ENCODE results near the gene TRIP13.

The TRIP13 gene

GRCh38 chr5:957748-958485 lies 65.2 kb downstream of the TRIP13 start:
- no peak for TF ChIP-seq POLR2AphosphoS5 (IDR thresholded peaks at IDR 0.05; ENCODE audit: borderline replicate concordance, low read depth, low read length)
- no peak for DNase-seq (ENCODE audit: low read depth, low spot score)
- Histone ChIP-seq H3K27ac (no peak overlapping the region), H3K4me3 (no peak overlapping the region), H3K9ac (ENCODE audit: insufficient read length) (no peak overlapping the region), H3K36me3 (ENCODE audit: insufficient read depth, low read length) (no peaks in the 10 kb centered on the region), H3K9me3 (ENCODE audit: low read depth, low read length) (no peaks in the 10 kb centered on the region)

- no peak overlapping the region for H3K27ac ChIP-seq
- H3K9me3 ChIP-seq (ENCODE audit: low read depth, low read length): no peaks in the 10 kb centered on the region
- no peak overlapping the region for H3K4me3 ChIP-seq
- H3K9ac ChIP-seq (ENCODE audit: insufficient read length): no peak overlapping the region
- TF ChIP-seq POLR2AphosphoS5 (IDR thresholded peaks at IDR 0.05; ENCODE audit: borderline replicate concordance, low read depth, low read length) (no peak), EZH2 (IDR thresholded peaks at IDR 0.05) (no peak), FOXP2 (optimal IDR thresholded peaks at IDR 0.05; ENCODE audit: control extremely low read depth, extremely low read length, insufficient read depth) (no peak)
- no peaks in the 10 kb centered on the region for H3K36me3 ChIP-seq (ENCODE audit: insufficient read depth, low read length)
- no peak for DNase-seq (ENCODE audit: low read depth, low spot score)
These were observed 66.3 kb downstream of the TRIP13 start for GRCh38 chr5:958701-959571.

GRCh38 chr5:959581-960531 lies 67.2 kb downstream of the TRIP13 start:
- no peak overlapping the region for H3K4me3 ChIP-seq
- H3K36me3 ChIP-seq (ENCODE audit: insufficient read depth, low read length): no peaks in the 10 kb centered on the region
- no peak for TF ChIP-seq FOXP2 (optimal IDR thresholded peaks at IDR 0.05; ENCODE audit: control extremely low read depth, extremely low read length, insufficient read depth)
- no peaks in the 10 kb centered on the region for H3K9me3 ChIP-seq (ENCODE audit: low read depth, low read length)
- no peak overlapping the region for H3K27ac ChIP-seq
- no peak for DNase-seq (ENCODE audit: low read depth, low spot score)
- H3K9ac ChIP-seq (ENCODE audit: insufficient read length): no peak overlapping the region

- TF ChIP-seq EZH2 (IDR thresholded peaks at IDR 0.05): no peak
- TF ChIP-seq POLR2AphosphoS5 (IDR thresholded peaks at IDR 0.05; ENCODE audit: borderline replicate concordance, low read depth, low read length): no peak
- no peak for TF ChIP-seq FOXP2 (optimal IDR thresholded peaks at IDR 0.05; ENCODE audit: control extremely low read depth, extremely low read length, insufficient read depth)
- Histone ChIP-seq H3K9ac (ENCODE audit: insufficient read length) (no peak overlapping the region), H3K36me3 (ENCODE audit: insufficient read depth, low read length) (no peaks in the 10 kb centered on the region), H3K27ac (no peak overlapping the region), H3K4me3 (no peak overlapping the region), H3K9me3 (ENCODE audit: low read depth, low read length) (no peaks in the 10 kb centered on the region)
- DNase-seq (ENCODE audit: low read depth, low spot score): no peak
These were observed 67.9 kb downstream of the TRIP13 start for GRCh38 chr5:960551-960950.

DNA sequence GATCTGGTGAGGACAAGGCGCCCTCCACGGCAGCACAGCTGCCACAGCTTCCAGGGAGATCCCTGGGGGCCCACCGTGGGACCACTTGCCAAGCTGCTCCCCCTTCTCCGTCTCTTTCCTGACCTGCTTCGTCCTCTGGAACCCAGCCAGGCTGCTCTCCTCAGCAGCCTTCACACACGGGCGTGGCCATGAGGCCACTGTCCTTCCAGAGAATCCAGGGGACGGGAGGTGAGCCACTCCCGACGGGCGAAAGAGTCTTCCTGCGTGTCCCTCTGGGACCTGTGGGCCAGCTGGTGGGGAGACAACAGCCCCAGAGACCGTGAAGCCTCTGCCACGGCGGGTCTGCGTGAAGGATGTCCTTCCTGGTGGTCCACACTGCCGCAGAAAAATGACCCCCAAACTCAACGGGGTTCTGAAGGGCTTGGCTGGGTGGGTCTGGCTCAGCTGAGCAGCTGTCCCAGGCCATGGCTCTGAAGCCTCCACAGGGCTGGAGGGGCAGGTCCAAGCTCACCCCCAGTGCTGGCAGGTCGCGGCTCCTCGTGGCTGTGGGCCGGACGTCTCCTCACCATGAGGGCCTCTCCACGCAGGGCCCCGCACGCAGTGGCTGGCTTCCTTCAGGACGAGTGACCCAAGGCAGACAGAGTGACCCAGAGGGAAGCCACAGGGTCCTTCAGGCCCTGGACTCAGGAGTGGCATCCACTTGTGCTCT lies 68.5 kb downstream of the TRIP13 start:
- no peak for DNase-seq (ENCODE audit: low read depth, low spot score)
- TF ChIP-seq POLR2AphosphoS5 (IDR thresholded peaks at IDR 0.05; ENCODE audit: borderline replicate concordance, low read depth, low read length) (no peak), FOXP2 (optimal IDR thresholded peaks at IDR 0.05; ENCODE audit: control extremely low read depth, extremely low read length, insufficient read depth) (no peak), EZH2 (IDR thresholded peaks at IDR 0.05) (no peak)
- Histone ChIP-seq H3K9me3 (ENCODE audit: low read depth, low read length) (no peaks in the 10 kb centered on the region), H3K36me3 (ENCODE audit: insufficient read depth, low read length) (no peaks in the 10 kb centered on the region), H3K9ac (ENCODE audit: insufficient read length) (no peak overlapping the region), H3K27ac (no peak overlapping the region), H3K4me3 (no peak overlapping the region)

- Histone ChIP-seq H3K9ac (ENCODE audit: insufficient read length) (no peak overlapping the region), H3K9me3 (ENCODE audit: low read depth, low read length) (no peaks in the 10 kb centered on the region), H3K36me3 (ENCODE audit: insufficient read depth, low read length) (no peaks in the 10 kb centered on the region), H3K27ac (no peak overlapping the region), H3K4me3 (no peak overlapping the region)
- TF ChIP-seq POLR2AphosphoS5 (IDR thresholded peaks at IDR 0.05; ENCODE audit: borderline replicate concordance, low read depth, low read length) (no peak), FOXP2 (optimal IDR thresholded peaks at IDR 0.05; ENCODE audit: control extremely low read depth, extremely low read length, insufficient read depth) (no peak), EZH2 (IDR thresholded peaks at IDR 0.05) (no peak)
- DNase-seq (ENCODE audit: low read depth, low spot score): no peak
These were observed 69.1 kb downstream of the TRIP13 start for GRCh38 chr5:961711-962240.

DNA sequence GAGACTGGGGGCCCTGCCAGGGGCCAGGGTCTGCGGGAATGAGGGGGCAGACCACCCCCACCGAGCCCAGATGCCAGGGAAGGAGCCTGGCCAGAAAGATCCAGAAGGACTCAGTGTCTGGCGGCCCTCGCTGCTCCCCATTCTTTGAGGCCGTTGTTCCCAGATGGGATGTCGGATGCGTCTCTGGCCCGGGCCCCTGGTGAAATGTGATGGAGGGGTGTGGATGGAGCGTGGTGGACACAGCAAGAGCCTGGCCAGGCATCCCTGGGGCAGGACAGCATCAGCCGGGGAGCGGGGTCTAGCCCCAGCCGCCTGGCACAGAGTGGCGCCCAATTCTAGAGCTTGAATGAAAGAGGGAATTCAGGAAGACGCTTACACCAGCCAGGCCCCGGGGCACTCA lies 69.7 kb downstream of the TRIP13 start:
- TF ChIP-seq EZH2 (IDR thresholded peaks at IDR 0.05) (no peak), FOXP2 (optimal IDR thresholded peaks at IDR 0.05; ENCODE audit: control extremely low read depth, extremely low read length, insufficient read depth) (no peak), POLR2AphosphoS5 (IDR thresholded peaks at IDR 0.05; ENCODE audit: borderline replicate concordance, low read depth, low read length) (no peak)
- no peak overlapping the region for H3K4me3 ChIP-seq

More for the DNA sequence above, 69.7 kb downstream of the TRIP13 start:
- Histone ChIP-seq H3K27ac (no peak overlapping the region), H3K9ac (ENCODE audit: insufficient read length) (no peak overlapping the region), H3K36me3 (ENCODE audit: insufficient read depth, low read length) (no peaks in the 10 kb centered on the region), H3K9me3 (ENCODE audit: low read depth, low read length) (no peaks in the 10 kb centered on the region)
- DNase-seq (ENCODE audit: low read depth, low spot score): no peak
